ENCODE results near the gene KCNN4. TPM values are rescaled to one million over a fixed set of nuclear protein-coding genes. Genes with fewer than 3 reads are reported as not detected.

KCNN4 gene
- total and polyA plus RNA-seq, 2 of the 13 experiments (the other 11 are each of a cell fraction or from before 2014, with no cell fraction given), result 0.13 to 0.25 TPM

DNA sequence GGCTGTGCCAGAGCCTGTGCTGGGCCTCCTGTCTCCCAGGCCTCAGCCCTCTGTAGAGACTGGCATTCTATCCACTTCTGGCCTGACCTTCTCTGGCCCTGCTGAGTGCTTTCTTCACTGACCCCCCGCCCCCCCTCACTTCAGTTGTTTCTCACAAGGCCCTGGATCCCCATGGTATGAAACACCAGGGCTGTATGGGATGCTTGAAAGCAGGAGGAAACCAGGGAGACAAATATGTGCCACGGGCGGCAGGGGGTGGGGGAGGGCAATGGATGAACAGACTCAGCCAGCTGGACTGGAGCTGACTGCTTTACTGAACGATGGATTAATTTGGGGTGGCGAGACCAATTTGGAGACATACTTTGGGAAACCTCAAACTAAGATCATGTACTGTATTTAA is 50.9 kb downstream of the KCNN4 start:
- Histone ChIP-seq H3K27me3 (ENCODE audit: control insufficient read depth in 1 of 2, insufficient read depth in 2 of 2, low read length in 2 of 2) (no peaks in the 10 kb centered on the region), H4K20me1 (ENCODE audit: insufficient read depth, low read length) (no peaks in the 10 kb centered on the region), H3K9me3 (ENCODE audit: low read length) (no peaks in the 10 kb centered on the region), H3K4me2 (ENCODE audit: low read depth, low read length) (no peak overlapping the region), H2AFZ (ENCODE audit: low read length) (no peak overlapping the region), H3K36me3 (replicated peaks in 1 of 2; ENCODE audit: control insufficient read depth in 1 of 2, insufficient read depth in 2 of 2, low read length in 2 of 2) (peaks cover 13 to 40% of the 10 kb centered on the region in 2 experiments; a peak in 4 of 5 replicates), H3K9ac (ENCODE audit: insufficient read depth, low read depth, low read length) (no peak overlapping the region), H3K4me1 (ENCODE audit: insufficient read depth, low read length) (no peaks in the 10 kb centered on the region), H3K79me2 (ENCODE audit: insufficient read depth, low read length) (no peaks in the 10 kb centered on the region), H3K4me3 (replicated peaks in 1 of 3; ENCODE audit: insufficient read depth in 1 of 3, low read depth in 2 of 3, low read length in 3 of 3) (no peak overlapping the region), H3K27ac (ENCODE audit: extremely low read length, insufficient read depth, low read length) (no peak overlapping the region)
- POLR2A ChIA-PET, result no interaction called here
- FAIRE-seq (no peak), DNase-seq (ENCODE audit: low spot score) (no peak), ATAC-seq (no peak)
- in situ Hi-C loops (cut with HindIII; ENCODE audit: extremely low pct_ligation_motif_present, low pct_unique_long_range_greater_than_20kb), result no loop called here
- TF ChIP-seq PCBP1 (IDR thresholded peaks at IDR 0.05; ENCODE audit: borderline replicate concordance, low read depth, low read length) (no peak), AGO1 (IDR thresholded peaks at IDR 0.05; ENCODE audit: low read depth, low read length, poor library complexity, severe bottlenecking) (no peak), RXRA (CRISPR knock-in tag; IDR thresholded peaks at IDR 0.05) (no peak), FOXJ3 (CRISPR knock-in tag; IDR thresholded peaks at IDR 0.05; ENCODE audit: borderline replicate concordance) (no peak), ZNF782 (CRISPR knock-in tag; IDR thresholded peaks at IDR 0.05; ENCODE audit: borderline replicate concordance) (no peak)
- TF ChIP-seq, protein P1, sequence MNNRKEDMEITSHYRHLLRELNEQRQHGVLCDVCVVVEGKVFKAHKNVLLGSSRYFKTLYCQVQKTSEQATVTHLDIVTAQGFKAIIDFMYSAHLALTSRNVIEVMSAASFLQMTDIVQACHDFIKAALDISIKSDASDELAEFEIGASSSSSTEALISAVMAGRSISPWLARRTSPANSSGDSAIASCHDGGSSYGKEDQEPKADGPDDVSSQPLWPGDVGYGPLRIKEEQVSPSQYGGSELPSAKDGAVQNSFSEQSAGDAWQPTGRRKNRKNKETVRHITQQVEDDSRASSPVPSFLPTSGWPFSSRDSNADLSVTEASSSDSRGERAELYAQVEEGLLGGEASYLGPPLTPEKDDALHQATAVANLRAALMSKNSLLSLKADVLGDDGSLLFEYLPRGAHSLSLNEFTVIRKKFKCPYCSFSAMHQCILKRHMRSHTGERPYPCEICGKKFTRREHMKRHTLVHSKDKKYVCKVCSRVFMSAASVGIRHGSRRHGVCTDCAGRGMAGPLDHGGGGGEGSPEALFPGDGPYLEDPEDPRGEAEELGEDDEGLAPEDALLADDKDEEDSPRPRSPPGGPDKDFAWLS (CRISPR knock-in tag; IDR thresholded peaks at IDR 0.05; ENCODE audit: borderline replicate concordance), result no peak
- TF ChIP-seq, protein P2, sequence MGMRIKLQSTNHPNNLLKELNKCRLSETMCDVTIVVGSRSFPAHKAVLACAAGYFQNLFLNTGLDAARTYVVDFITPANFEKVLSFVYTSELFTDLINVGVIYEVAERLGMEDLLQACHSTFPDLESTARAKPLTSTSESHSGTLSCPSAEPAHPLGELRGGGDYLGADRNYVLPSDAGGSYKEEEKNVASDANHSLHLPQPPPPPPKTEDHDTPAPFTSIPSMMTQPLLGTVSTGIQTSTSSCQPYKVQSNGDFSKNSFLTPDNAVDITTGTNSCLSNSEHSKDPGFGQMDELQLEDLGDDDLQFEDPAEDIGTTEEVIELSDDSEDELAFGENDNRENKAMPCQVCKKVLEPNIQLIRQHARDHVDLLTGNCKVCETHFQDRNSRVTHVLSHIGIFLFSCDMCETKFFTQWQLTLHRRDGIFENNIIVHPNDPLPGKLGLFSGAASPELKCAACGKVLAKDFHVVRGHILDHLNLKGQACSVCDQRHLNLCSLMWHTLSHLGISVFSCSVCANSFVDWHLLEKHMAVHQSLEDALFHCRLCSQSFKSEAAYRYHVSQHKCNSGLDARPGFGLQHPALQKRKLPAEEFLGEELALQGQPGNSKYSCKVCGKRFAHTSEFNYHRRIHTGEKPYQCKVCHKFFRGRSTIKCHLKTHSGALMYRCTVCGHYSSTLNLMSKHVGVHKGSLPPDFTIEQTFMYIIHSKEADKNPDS (CRISPR knock-in tag; IDR thresholded peaks at IDR 0.05), result no peak
- TF ChIP-seq, protein P3, sequence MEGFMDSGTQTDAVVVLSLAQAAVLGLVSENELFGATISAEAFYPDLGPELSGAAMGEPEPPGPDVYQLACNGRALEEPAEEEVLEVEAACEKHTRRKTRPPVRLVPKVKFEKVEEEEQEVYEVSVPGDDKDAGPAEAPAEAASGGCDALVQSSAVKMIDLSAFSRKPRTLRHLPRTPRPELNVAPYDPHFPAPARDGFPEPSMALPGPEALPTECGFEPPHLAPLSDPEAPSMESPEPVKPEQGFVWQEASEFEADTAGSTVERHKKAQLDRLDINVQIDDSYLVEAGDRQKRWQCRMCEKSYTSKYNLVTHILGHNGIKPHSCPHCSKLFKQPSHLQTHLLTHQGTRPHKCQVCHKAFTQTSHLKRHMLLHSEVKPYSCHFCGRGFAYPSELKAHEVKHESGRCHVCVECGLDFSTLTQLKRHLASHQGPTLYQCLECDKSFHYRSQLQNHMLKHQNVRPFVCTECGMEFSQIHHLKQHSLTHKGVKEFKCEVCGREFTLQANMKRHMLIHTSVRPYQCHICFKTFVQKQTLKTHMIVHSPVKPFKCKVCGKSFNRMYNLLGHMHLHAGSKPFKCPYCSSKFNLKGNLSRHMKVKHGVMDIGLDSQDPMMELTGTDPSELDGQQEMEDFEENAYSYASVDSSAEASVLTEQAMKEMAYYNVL (CRISPR knock-in tag; IDR thresholded peaks at IDR 0.05; ENCODE audit: borderline replicate concordance), result no peak
- TF ChIP-seq, protein P4, sequence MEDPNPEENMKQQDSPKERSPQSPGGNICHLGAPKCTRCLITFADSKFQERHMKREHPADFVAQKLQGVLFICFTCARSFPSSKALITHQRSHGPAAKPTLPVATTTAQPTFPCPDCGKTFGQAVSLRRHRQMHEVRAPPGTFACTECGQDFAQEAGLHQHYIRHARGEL (CRISPR knock-in tag; IDR thresholded peaks at IDR 0.05), result no peak
- WGBS (ENCODE audit: low lambda C conversion rate), result 100% methylated on average over 4 of the region's 5 CpGs
- no TSS peak for BruUV-seq (replicated peaks)
- CTCF ChIA-PET (ENCODE audit: low intra/inter-chr PET ratio, low total read pairs), result no interaction called here
- intact Hi-C loops (cut with micrococcal nuclease; ENCODE audit: unreplicated experiment), result no loop called here
